ENCODE data around the gene OSBPL8. TPM values are rescaled to one million over a fixed set of nuclear protein-coding genes. Genes with fewer than 3 reads are reported as not detected.
"Not testable (repeated sequence)": the region's sequence is repeated elsewhere in the genome, so short reads cannot be mapped to it uniquely, and the experiment has no call there.

The OSBPL8 gene
- total and polyA plus RNA-seq, 11 donors, result 4.5 to 58.7 (median 43.7) TPM

DNA sequence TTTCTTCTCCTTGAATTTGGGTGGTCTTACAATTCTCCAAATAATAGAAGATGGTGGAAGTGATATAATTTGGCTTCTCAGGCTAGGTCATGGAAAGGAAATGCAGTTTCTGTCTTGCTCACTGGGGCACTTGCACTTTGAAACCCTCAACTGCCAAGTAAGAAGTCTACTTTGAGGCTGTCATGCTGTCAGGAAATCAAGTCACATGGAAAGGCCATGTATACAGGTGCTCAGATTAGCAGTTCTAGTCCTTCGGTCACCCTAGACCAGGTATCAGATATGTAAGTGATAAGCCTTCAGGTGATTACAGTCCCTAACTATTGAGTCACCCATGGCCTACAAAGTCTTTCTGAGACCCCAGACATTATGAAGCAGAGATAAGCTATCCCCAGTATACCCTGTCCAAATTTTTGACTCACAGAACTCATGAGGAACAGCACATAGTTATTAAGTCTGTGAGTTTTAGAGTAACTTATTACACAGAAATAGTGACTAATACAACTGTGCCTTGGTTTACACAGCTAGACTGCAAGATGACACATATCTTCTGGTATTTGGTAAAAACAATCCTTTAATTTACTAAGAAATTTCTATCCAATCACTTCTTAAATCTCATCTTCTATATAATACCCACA, 185.1 kb downstream of the OSBPL8 start:
- H3K4me3 ChIP-seq, result no peak overlapping the region
- 89 to 100% (median 98%) methylated on average over 1 of the region's 1 CpG for WGBS, 4 donors
- no peak overlapping the region for H3K27ac ChIP-seq
- intact Hi-C loops (cut with DNase I), result no loop called here
- H3K36me3 ChIP-seq, result peaks cover 0 to 96% (median 80%) of the 10 kb centered on the region in 9 donors
- ATAC-seq (no peak), DNase-seq (no peak)
- H3K27me3 ChIP-seq, result no peaks in the 10 kb centered on the region
- H3K9me3 ChIP-seq, result no peaks in the 10 kb centered on the region
- no peak for TF ChIP-seq POLR2A (IDR thresholded peaks at IDR 0.05)
- H3K4me1 ChIP-seq, result no peaks in the 10 kb centered on the region

DNA sequence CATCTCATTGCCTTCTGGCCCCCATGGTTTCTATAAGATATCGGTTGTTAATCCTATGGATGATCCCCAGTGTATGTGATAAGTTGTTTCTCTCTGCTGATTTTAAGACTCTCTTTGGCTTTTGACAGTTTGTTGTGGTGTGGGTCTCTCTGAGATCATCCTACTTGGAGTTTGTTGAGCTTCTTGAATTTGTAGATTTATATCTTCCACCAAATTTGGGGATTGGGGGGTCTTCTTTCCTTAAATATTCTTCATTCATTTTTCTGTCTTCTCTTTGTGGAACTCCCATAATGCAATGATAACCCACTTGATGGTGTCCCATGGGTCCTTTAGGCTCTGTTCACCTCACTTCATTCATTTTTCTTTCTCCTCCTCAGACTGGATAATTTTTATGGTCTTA, 191.3 kb downstream of the OSBPL8 start:
- WGBS, 4 donors, result 97 to 100% (median 97%) methylated on average over 1 of the region's 1 CpG
- intact Hi-C loops (cut with DNase I), result no loop called here
- no peak for DNase-seq
- Histone ChIP-seq H3K9me3 (peaks cover 0 to 22% (median 0%) of the 10 kb centered on the region in 12 donors), H3K4me3 (no peak overlapping the region), H3K36me3 (peaks cover 0 to 85% (median 77%) of the 10 kb centered on the region in 9 donors), H3K27me3 (no peaks in the 10 kb centered on the region), H3K27ac (no peak overlapping the region), H3K4me1 (no peaks in the 10 kb centered on the region)
- TF ChIP-seq POLR2A (IDR thresholded peaks at IDR 0.05), result no peak
- TF ChIP-seq, protein P1, sequence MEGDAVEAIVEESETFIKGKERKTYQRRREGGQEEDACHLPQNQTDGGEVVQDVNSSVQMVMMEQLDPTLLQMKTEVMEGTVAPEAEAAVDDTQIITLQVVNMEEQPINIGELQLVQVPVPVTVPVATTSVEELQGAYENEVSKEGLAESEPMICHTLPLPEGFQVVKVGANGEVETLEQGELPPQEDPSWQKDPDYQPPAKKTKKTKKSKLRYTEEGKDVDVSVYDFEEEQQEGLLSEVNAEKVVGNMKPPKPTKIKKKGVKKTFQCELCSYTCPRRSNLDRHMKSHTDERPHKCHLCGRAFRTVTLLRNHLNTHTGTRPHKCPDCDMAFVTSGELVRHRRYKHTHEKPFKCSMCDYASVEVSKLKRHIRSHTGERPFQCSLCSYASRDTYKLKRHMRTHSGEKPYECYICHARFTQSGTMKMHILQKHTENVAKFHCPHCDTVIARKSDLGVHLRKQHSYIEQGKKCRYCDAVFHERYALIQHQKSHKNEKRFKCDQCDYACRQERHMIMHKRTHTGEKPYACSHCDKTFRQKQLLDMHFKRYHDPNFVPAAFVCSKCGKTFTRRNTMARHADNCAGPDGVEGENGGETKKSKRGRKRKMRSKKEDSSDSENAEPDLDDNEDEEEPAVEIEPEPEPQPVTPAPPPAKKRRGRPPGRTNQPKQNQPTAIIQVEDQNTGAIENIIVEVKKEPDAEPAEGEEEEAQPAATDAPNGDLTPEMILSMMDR (IDR thresholded peaks at IDR 0.05), result no peak
- ATAC-seq, result no peak

DNA sequence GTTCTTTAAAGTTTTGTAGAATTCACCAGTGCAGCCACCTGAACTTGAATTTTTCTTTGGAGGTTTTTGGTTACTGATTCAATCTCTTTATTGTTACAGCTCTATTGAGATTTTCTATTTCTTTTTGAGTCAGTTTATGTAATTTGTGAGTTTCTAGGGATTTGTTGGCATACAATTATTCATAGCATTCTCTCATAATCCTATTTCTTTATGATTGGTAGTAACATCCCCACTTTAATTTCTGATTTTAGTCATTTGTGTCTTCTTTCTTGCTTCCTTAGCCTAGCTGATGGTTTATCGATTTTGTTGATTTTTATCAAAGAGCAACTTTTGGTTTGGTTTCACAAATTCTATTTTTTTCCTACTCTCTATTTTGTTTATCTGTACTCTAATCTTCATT, 193.4 kb downstream of the OSBPL8 start:
- Histone ChIP-seq H3K27ac (no peak overlapping the region), H3K27me3 (no peaks in the 10 kb centered on the region), H3K4me1 (no peaks in the 10 kb centered on the region), H3K9me3 (peaks cover 0 to 22% (median 0%) of the 10 kb centered on the region in 12 donors), H3K36me3 (peaks cover 0 to 70% (median 57%) of the 10 kb centered on the region in 9 donors), H3K4me3 (no peak overlapping the region)
- 96 to 99% (median 97%) methylated on average over 1 of the region's 1 CpG for WGBS, 4 donors
- no peak for ATAC-seq
- intact Hi-C loops (cut with DNase I), result no loop called here
- TF ChIP-seq POLR2A (IDR thresholded peaks at IDR 0.05), result no peak
- TF ChIP-seq, protein P1 (IDR thresholded peaks at IDR 0.05), result no peak
- no peak for DNase-seq

DNA sequence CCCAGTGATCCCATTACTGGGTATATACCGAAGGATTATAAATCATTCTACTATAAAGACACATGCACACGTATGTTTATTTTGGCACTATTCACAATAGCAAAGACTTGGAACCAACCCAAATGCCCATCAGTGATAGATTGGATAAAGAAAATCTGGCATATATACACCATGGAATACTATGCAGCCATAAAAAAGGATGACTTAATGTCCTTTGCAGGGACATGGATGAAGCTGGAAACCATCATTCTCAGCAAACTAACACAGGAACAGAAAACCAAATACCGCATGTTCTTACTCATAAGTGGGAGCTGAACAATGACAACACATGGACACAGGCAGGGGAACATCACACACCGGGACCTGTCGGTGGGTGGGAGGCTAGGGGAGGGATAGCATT, 195.4 kb downstream of the OSBPL8 start:
- peaks cover 0 to 66% (median 44%) of the 10 kb centered on the region in 9 donors for H3K36me3 ChIP-seq
- DNase-seq; H3K4me3 ChIP-seq; H3K27me3 ChIP-seq; ATAC-seq; H3K27ac ChIP-seq; H3K4me1 ChIP-seq; intact Hi-C loops (cut with DNase I): not testable (repeated sequence)
- H3K9me3 ChIP-seq, result peaks cover 0 to 22% (median 0%) of the 10 kb centered on the region in 12 donors
- 92 to 99% (median 96%) methylated on average over 5 of the region's 5 CpGs for WGBS, 4 donors

DNA sequence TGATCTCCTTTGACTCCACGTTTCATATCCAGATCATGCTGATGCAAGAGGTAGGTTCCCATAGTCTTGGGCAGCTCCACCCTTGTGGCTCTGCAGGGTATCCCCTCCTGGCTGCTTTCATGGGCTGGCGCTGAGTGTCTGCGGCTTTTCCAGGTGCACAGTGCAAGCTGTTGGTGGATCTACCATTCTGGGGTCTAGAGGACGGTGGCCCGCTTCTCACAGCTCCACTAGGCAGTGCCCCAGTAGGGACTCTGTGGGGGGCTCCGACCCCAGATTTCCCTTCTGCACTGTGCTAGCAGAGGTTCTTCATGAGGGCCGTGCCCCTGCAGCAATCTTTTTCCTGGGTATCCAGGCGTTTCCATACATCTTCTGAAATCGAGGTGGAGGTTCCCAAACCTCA, 199.3 kb downstream of the OSBPL8 start:
- intact Hi-C loops (cut with DNase I), result no loop called here
- Histone ChIP-seq H3K4me1 (no peaks in the 10 kb centered on the region), H3K4me3 (no peak overlapping the region), H3K36me3 (peaks cover 0 to 67% (median 44%) of the 10 kb centered on the region in 9 donors), H3K27me3 (no peaks in the 10 kb centered on the region), H3K27ac (no peak overlapping the region), H3K9me3 (peaks cover 0 to 16% (median 0%) of the 10 kb centered on the region in 12 donors)
- WGBS, 4 donors, result 98 to 99% (median 98%) methylated on average over 9 of the region's 9 CpGs
- DNase-seq, result no peak
- TF ChIP-seq, protein P1 (IDR thresholded peaks at IDR 0.05), result no peak
- no peak for TF ChIP-seq POLR2A (IDR thresholded peaks at IDR 0.05)
- ATAC-seq, result no peak
